ENCODE results near the gene OXGR1. TPM values are rescaled to one million over a fixed set of nuclear protein-coding genes. Genes with fewer than 3 reads are reported as not detected.

OXGR1 gene
- total and polyA plus RNA-seq, 7 donors, result 0.03 to 0.06 (median 0.05) TPM; not detected in 4

GRCh38 chr13:96960379-96960778, 33.9 kb downstream of the OXGR1 start:
- no peak for DNase-seq
- intact Hi-C loops (cut with DNase I), result loop anchor here in 1 of 2 donors (5.0 kb wide), 1 partner anchor 938 kb away; no protein-coding TSS in a partner anchor
- H3K9me3 ChIP-seq, result peaks cover 3% of the 10 kb centered on the region
- H3K4me3 ChIP-seq, result no peak overlapping the region
- H3K4me1 ChIP-seq, result no peaks in the 10 kb centered on the region
- no peak overlapping the region for H3K27ac ChIP-seq
- no peak for ATAC-seq
- H3K27me3 ChIP-seq (ENCODE audit: insufficient read depth in 3 of 3, low read length in 2 of 3), result no peaks in the 10 kb centered on the region
- TF ChIP-seq CTCF (IDR thresholded peaks at IDR 0.05), result no peak
- no peaks in the 10 kb centered on the region for H3K36me3 ChIP-seq (ENCODE audit: insufficient read depth in 1 of 2, low read depth in 1 of 2)
- 80 to 87% (median 84%) methylated on average over 3 of the region's 3 CpGs for WGBS, 3 donors

- intact Hi-C loops (cut with DNase I), result loop anchor here in 1 of 2 donors (5.0 kb wide), 2 partner anchors 136 to 936 kb away; no protein-coding TSS in a partner anchor
- DNase-seq (no peak), ATAC-seq (no peak)
- no peaks in the 10 kb centered on the region for H3K27me3 ChIP-seq (ENCODE audit: insufficient read depth in 3 of 3, low read length in 2 of 3)
- no peaks in the 10 kb centered on the region for H3K9me3 ChIP-seq
- H3K4me3 ChIP-seq, result no peak overlapping the region
- no peaks in the 10 kb centered on the region for H3K4me1 ChIP-seq
- no peaks in the 10 kb centered on the region for H3K36me3 ChIP-seq (ENCODE audit: insufficient read depth in 1 of 2, low read depth in 1 of 2)
- TF ChIP-seq CTCF (IDR thresholded peaks at IDR 0.05), result peak; percentile 55
- no peak overlapping the region for H3K27ac ChIP-seq
- 47 to 51% (median 51%) methylated on average over 5 of the region's 5 CpGs for WGBS, 3 donors
These were observed 35.9 kb downstream of the OXGR1 start for GRCh38 chr13:96958286-96958891.

GRCh38 chr13:96952595-96952994, 41.7 kb downstream of the OXGR1 start:
- ATAC-seq (no peak), DNase-seq (no peak)
- peaks cover 0 to 3% (median 0%) of the 10 kb centered on the region in 3 donors for H3K27me3 ChIP-seq (ENCODE audit: insufficient read depth in 3 of 3, low read length in 2 of 3)
- no peaks in the 10 kb centered on the region for H3K9me3 ChIP-seq
- H3K27ac ChIP-seq, result no peak overlapping the region
- intact Hi-C loops (cut with DNase I), result no loop called here
- TF ChIP-seq CTCF (IDR thresholded peaks at IDR 0.05), result no peak
- no peaks in the 10 kb centered on the region for H3K4me1 ChIP-seq
- no peak overlapping the region for H3K4me3 ChIP-seq
- H3K36me3 ChIP-seq (ENCODE audit: insufficient read depth in 1 of 2, low read depth in 1 of 2), result no peaks in the 10 kb centered on the region

- intact Hi-C loops (cut with DNase I), result no loop called here
- no peak for TF ChIP-seq CTCF (IDR thresholded peaks at IDR 0.05)
- WGBS, 3 donors, result 86 to 91% (median 90%) methylated on average over 11 of the region's 11 CpGs
- H3K9me3 ChIP-seq, result no peaks in the 10 kb centered on the region
- no peaks in the 10 kb centered on the region for H3K4me1 ChIP-seq
- peaks cover 0 to 3% (median 0%) of the 10 kb centered on the region in 3 donors for H3K27me3 ChIP-seq (ENCODE audit: insufficient read depth in 3 of 3, low read length in 2 of 3)
- H3K36me3 ChIP-seq (ENCODE audit: insufficient read depth in 1 of 2, low read depth in 1 of 2), result no peaks in the 10 kb centered on the region
- no peak for ATAC-seq
- DNase-seq, result no peak
- no peak overlapping the region for H3K4me3 ChIP-seq
- no peak overlapping the region for H3K27ac ChIP-seq
These were observed 46.1 kb downstream of the OXGR1 start for GRCh38 chr13:96948127-96948526.

Measured in psoas muscle (tissue), 8 donors.